ENCODE measurements around the gene PPP3CB. TPM values are rescaled to one million over a fixed set of nuclear protein-coding genes. Genes with fewer than 3 reads are reported as not detected.
"Not testable (repeated sequence)": the region's sequence is repeated elsewhere in the genome, so short reads cannot be mapped to it uniquely, and the experiment has no call there.

PPP3CB gene
- total RNA-seq, 1 donor from 2014 or later: 47.1 TPM

- peak; percentile 51 for DNase-seq (ENCODE audit: low spot score)
These were observed 81.4 kb downstream of the PPP3CB start for GRCh38 chr10:73414230-73414945.

DNA sequence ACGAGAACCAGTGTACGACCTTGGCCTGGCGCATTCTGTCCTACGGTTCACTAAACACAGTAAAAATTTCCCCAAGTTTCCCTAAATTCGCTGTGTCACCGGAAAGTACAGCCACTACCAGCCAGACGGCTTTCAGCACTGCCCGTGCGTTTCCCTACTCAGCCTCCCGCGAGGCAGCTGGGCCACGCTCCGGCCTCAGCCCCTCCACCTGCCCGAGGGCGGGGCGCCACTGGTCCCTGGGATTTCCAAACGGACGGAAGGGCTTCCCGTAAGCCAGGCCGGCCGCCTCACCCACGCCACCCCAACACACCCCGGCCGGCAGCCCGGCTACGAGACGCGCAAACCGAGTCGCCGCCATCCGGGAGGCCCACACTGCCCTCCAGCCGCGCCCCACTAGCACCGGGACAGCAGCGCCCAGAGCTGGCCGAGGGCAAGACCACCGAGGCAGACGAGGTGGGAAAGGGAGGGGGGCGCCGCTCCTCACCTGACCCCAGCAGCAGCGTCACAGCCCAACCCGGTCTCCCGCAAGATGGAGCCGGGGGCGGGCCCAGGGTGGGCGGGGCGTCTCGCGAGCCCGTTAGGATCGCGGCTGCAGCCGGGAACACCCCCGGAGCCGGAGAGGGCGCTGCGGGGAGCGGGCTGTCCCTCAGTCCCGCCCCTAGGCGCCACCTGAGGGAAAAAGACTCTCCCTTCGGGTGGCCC, 82.1 kb downstream of the PPP3CB start, which contains the start of gene ANXA7:
ANXA7 (minus strand) TSS at position 531 of the 702 bp plus-strand sequence. CDS start 13,202 bp downstream, outside the sequence.
- peak; percentile 94 for DNase-seq (ENCODE audit: low spot score)

DNA sequence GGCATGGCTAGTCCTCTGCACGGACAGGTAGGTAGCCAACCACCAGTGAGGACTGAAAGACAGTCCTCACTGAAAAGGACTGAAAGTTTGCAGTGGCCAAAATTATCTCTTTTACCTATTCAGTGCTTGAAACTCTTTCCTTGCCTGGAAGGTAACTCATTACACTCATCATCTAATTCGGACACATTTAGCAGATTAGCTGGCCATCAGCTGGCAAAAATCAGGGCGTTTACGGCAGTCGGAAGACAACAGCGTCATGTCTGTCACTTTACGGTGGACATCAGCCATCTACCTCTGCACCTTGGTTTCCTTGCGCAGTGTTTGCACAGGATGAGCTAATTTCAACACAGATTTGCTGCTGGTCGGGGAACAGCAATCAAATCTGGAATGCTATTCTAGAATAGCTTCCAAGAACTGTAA, 82.7 kb downstream of the PPP3CB start:
- peak; percentile 47 for DNase-seq (ENCODE audit: low spot score)

DNA sequence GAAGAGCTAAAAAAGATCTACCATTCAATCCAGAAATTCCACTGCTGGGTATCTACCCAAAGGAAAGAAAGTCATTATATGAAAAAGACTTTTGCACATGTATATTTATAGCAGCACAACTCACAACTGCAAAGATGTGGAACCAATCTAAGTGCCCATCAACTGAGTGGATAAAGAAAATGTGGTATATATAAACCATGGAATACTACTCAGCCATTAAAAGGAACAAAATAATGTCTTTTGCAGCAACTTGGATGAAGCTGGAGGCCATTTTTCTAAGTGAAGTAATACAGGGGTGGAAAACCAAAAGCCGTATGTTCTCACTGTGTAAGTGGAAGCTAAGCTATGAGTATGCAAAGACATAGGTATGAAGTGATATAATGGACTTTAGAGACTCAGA, 84.9 kb downstream of the PPP3CB start:
- DNase-seq (ENCODE audit: low spot score): no peak

- no peak for DNase-seq (ENCODE audit: low spot score)
These were observed 86.8 kb downstream of the PPP3CB start for GRCh38 chr10:73408978-73409521.

- DNase-seq (ENCODE audit: low spot score): no peak
These were observed 87.8 kb downstream of the PPP3CB start for GRCh38 chr10:73408061-73408460.

DNA sequence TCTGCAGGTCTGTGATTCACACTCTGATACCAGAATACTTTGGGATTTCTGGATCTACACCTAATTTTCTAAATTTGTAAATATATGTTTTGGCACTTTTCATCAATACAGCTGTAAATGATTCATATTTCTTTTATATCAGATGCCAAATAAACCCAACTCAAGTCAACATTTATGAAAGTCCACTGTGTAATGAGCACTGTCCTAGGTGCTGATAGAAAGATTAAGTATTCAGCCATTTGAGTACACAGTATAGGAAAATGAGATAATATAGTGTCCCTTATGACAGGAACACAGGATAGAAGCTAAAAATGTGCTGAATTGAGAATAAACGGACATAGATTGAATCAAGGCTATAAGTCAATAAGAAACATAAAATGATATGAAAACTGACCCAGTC, 88.3 kb downstream of the PPP3CB start:
- no peak for DNase-seq (ENCODE audit: low spot score)

GRCh38 chr10:73406846-73407245, 89.0 kb downstream of the PPP3CB start:
- DNase-seq (ENCODE audit: low spot score): no peak

DNA sequence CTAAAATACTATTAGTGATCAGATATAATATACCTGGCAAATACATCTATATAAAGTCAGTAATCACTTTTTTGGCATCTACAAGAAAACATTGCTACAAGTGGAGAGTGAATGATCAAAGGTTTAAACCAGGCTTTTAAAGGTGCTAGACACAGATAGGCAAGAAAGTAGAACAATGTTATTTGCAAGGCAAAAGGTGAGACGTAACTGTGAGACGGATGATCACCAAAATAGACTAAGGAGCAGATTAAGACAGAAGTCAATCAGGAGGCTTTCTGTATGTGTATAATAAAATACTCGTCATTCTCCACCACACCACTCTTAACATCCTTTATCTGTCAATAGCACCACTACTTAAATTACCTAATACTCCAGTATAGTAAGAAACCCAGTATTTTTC, 90.3 kb downstream of the PPP3CB start:
- no peak for DNase-seq (ENCODE audit: low spot score)

GRCh38 chr10:73404690-73405089, 91.1 kb downstream of the PPP3CB start:
- DNase-seq (ENCODE audit: low spot score): no peak

DNA sequence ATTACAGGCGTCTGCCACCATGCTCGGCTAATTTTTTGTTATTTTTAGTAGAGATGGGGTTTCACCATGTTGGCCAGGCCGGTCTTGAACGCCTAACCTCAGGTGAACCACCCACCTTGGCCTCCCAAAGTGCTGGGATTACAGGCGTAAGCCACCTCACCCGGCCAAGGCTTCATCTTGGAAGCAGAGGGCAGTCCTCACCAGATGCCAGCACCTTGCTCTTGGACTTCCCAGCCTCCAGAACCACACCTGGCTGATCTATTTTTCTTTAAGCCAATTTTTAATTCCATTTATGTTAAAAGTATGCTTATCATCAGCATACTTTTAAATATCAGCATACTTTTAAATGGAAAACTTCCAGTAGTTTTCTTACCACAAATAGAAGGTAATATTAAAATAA, 94.2 kb downstream of the PPP3CB start:
- DNase-seq (ENCODE audit: low spot score): no peak

GRCh38 chr10:73399063-73399462, 96.8 kb downstream of the PPP3CB start:
- no peak for DNase-seq (ENCODE audit: low spot score)

GRCh38 chr10:73398024-73398423, 97.8 kb downstream of the PPP3CB start:
- DNase-seq (ENCODE audit: low spot score): no peak

DNA sequence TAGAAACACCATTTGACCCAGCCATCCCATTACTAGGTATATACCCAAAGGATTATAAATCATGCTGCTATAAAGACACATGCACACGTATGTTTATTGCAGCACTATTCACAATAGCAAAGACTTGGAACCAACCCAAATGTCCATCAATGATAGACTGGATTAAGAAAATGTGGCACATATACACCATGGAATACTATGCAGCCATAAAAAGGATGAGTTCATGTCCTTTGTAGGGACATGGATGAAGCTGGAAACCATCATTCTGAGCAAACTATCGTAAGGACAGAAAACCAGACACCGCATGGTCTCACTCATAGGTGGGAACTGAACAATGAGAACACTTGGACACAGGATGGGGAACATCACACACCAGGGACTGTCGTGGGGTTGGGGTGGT, 101.5 kb downstream of the PPP3CB start:
- not testable (repeated sequence) for DNase-seq (ENCODE audit: low spot score)

DNA sequence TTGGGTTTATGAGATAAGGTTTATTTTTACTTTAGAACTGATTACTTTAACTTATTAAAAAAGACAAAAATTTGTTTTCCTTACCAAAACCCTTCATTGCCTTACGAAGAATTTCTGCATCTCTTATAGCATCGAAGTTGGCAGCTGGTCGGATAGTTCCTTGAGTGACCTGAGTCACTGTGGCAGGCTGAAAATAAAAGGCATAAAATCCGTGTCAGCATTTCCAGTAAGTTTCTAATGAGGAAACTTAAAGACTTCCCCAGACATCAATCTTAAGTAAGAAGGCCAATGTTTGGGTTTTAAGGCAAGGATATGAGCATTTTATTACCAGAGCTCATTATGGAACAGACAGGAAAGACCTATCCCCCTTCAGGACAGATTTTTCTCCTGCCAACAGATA, 107.6 kb downstream of the PPP3CB start:
- no peak for DNase-seq (ENCODE audit: low spot score)

GRCh38 chr10:73386583-73386982, 109.2 kb downstream of the PPP3CB start:
- no peak for DNase-seq (ENCODE audit: low spot score)

Other genes with a start within 250 kb of the PPP3CB start
- 17.2 TPM for gene DNAJC9, start 248.8 kb downstream of the PPP3CB start, total RNA-seq
- gene MRPS16, start 243.4 kb downstream of the PPP3CB start, total RNA-seq: 84.2 TPM
- gene CFAP70, start 137.2 kb downstream of the PPP3CB start, total RNA-seq: 6.3 TPM
- 144 TPM for gene ANXA7, start 82.0 kb downstream of the PPP3CB start, total RNA-seq
- gene MSS51, start 62.5 kb downstream of the PPP3CB start, total RNA-seq: 3.0 TPM
- gene USP54, start 95.3 kb upstream of the PPP3CB start, total RNA-seq: 124 TPM
- gene MYOZ1, start 145.4 kb upstream of the PPP3CB start, total RNA-seq: 0.91 TPM
- 0.29 TPM for gene SYNPO2L, start 160.0 kb upstream of the PPP3CB start, total RNA-seq
- gene AGAP5, start 202.1 kb upstream of the PPP3CB start, total RNA-seq: 17.7 TPM
- 87.5 TPM for gene SEC24C, start 248.3 kb upstream of the PPP3CB start, total RNA-seq